SH-SY5Y (cell line): ENCODE data around the gene TEX14.

ENCODE experiments used
- GATA2 ChIP-seq: IDR thresholded peaks from 2 replicates; pipeline ENCODE4 v1.6.1; 2011; ENCODE audit warnings: mild to moderate bottlenecking, low read depth, low read length
- GATA3 ChIP-seq: IDR thresholded peaks from 2 replicates; pipeline ENCODE4 v1.6.1; 2011; ENCODE audit warnings: low read depth, mild to moderate bottlenecking, low read length, moderate library complexity

- TF ChIP-seq GATA3, result no peak
- TF ChIP-seq GATA2, result no peak
These were observed 157.5 kb downstream of the TEX14 start for GRCh38 chr17:58534331-58534730.
